Body of pancreas (tissue), 4 donors: Measurements from ENCODE around the gene KXD1.

Experiments used
- CTCF ChIP-seq, 7 experiments: fragments of 450-650 bp in 4 of 7; fragments of 200-600 bp in 3 of 7; sonication (generic) in 3 of 7; IDR thresholded peaks; one replicate each; pipeline ENCODE4 v1.5.1; 2016 to 2019; ENCODE audit warnings: antibody characterized with exemption in 7 of 7
- POLR2A ChIP-seq, 3 donors: fragments of 450-650 bp; IDR thresholded peaks; one replicate each; pipeline ENCODE4 v1.6.1; 2016; ENCODE audit warnings: antibody characterized with exemption in 3 of 3, mild to moderate bottlenecking in 2 of 3

- TF ChIP-seq CTCF (IDR thresholded peaks at IDR 0.05), result no peak
- TF ChIP-seq POLR2A (IDR thresholded peaks at IDR 0.05), result no peak
Observed at GRCh38 chr19:18605546-18606280, 48.0 kb downstream of the KXD1 start.
